NK-92 (cell line): Measurements from ENCODE around the gene FOXN3.

Experiments
- DNase-seq: peaks from one replicate; lab custom pipeline; 2025; ENCODE audit not compliant: unreplicated experiment; lab: John Stamatoyannopoulos, UW

The FOXN3 gene

GRCh38 chr14:89432226-89432625 lies 15.2 kb upstream of the FOXN3 start:
- no peak for DNase-seq

DNA sequence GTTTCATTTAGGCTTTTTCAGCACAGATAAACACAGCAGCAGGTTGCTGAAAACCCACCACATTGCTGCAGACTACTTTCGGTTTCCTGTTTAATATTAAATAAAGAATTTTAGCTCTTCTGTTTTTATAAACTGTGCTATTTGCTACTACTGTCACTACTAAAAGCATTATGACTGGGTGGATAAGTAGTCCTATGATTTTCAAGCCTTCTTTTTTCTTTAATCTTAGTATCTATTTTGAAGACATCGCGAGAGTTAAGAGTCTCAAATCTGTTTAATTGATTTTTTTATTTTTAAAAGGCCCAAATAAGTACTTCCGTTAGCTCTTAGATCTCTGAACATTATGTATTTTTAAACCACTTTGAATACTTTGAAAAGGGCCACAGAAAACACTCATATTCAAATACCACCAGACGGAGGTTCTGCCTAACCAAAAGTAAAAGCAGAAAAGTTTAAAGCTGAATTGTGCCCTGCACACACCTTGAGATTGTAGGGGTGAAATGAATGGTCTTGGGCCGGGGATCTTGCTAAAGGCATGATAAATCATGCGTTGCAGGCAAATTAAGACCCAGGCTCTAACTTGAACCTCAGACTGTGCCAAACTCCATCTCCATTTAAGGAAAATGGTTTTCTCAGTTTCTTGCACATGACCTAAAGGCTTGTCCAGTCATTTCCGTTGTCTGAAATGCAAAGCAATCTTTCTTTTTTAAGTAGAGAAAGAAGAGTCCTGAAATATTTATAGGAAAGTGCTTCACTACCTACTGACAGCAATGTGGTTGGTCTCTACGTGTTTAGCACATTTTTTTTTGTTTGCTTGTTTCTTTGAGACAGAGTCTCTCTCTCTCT lies 13.6 kb upstream of the FOXN3 start:
- DNase-seq: no peak

- DNase-seq: no peak
Observed at GRCh38 chr14:89429199-89430181, 12.5 kb upstream of the FOXN3 start.

DNA sequence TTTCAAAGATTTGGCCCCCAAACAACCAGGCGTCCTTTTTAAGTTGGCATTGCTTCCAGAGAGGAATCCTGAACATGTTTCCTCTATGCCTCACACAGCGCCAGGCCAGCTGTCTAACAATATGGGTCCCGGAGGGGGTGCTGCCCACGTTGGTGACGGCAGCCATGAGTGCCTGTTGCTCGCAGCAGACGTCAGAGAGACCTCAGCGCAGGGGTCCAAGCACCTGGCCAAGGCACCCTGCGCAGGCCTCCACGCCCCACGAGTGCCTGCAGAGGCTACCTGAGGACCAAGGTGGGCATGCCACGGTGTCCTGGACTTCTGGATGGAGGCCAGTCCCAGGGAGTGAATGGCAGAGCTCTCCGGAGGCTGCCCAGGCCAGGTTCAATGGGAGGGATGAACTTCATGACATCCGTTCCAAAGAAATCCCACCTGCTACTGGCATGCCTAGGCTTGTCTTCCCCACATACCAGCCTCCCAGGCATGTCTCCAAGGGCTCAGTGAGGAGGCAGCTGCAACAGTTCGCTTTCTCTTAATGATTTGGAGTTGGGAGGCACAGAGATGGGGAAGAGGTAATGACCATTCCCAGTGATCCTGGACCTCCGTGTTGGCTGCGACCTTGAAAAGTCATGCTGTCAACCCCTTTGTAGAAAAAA lies 11.6 kb upstream of the FOXN3 start:
- no peak for DNase-seq

DNA sequence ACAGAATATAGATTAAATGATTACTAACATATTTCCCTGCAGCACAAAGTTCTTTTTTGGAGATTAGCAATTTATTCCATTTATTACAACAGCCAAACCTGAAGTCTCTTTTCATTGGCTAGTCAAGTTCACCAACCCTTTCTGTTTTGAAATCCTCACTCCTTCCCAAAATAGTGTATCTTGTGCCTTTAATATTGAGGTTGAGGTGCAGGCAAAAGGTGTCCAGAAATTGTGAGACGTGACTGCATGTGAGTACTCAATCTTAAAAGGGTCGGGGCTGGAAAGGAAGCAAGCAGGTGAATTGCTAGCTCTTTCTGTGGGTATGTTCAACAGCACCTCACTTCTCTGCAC lies 11.1 kb upstream of the FOXN3 start:
- DNase-seq: no peak

DNA sequence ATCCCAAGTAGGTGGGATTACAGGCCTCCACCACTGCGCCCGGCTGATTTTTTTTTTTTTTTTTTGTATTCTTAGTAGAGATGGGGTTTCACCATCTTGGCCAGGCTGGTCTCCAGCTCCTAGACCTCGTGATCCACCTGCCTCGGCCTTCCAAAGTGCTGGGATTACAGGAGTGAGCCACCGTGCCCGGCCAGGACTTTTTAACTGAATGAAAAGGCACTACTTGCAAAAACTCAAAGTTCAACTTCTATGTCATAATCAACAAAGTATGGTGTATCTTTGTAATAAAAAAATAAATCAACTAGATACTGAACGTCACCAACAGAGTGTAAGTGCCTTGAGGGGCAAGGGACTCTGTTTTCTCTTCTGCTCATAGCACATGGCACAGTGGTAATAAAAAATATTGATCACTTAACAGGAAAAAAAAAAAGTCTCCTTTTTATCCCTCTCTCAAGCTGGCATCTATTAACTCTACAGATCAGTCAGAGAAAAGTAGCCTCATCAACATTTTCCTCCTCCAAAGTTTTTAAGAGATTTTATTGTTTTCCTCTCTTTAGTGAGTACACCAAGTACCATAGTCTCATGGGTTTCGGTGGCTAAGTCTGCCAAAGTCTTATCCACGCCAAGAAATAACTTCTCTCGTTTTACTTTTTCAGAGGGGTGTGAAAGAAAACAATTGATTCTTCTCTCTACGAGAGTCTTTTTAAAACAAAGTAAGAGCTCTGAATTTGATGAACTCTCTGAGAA lies 10.6 kb upstream of the FOXN3 start:
- DNase-seq: no peak

- DNase-seq: no peak
Observed at GRCh38 chr14:89425931-89426330, 8.9 kb upstream of the FOXN3 start.

DNA sequence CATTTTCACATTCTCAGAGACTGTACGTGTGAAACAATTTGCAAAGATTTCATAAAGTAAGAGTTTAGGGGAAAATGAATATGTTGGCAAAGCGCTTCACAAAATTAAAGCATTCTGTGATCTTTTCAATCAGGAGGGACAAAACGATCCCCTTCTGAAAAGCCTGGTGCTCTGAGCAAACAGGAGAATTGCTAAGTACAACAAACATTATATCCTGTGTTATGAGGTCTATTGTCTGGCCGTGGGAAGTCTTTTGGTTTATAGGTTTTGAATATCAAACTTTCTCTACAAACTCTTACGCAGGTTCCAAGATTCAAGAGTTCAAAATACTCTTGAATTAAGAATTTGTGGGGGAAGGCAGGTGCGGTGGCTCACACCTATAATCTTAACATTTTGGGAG lies 7.2 kb upstream of the FOXN3 start:
- DNase-seq: no peak

DNA sequence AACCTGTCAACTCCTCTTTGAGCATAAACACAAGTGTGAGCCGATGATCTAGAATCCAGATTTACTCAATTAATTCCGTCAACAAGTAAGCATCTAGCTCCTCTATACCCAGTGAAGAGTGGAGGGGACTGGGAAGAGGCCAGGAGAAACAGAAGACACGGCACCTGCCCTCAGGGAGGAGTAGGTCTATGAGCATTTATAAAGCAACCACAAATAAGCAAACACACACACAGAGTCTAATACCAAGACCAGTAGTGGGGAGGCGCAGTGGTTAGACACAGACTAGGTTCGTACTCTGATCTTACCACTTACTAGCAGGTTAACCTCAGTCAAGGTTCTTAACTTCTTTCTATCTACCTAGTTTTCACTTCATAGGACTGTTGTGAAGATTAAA lies 5.9 kb upstream of the FOXN3 start:
- DNase-seq: no peak

- no peak for DNase-seq
Observed at GRCh38 chr14:89422181-89422951, 5.3 kb upstream of the FOXN3 start.

DNA sequence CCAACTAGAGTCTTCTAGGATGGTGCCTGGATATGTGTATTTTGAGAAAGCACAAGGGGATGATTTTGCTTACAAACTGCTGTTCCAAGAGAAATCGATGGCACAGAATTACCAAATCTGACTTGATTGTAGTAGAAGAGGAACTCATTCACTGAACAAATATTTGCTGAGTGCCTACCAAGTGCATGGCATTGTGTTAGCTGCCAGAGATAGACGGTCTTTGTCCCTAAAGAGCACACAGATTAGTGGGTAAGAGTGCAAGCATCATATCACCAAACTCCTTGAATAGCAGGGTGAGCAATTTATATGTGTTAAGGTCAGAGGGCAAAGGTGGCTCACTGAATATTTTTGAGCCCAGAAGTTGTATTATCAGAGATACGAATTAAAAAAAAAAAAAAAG lies 3.5 kb upstream of the FOXN3 start:
- DNase-seq: no peak

GRCh38 chr14:89419973-89420482 lies 3.0 kb upstream of the FOXN3 start:
- DNase-seq: no peak

- DNase-seq: no peak
Observed at GRCh38 chr14:89418976-89419375, 1.9 kb upstream of the FOXN3 start.

DNA sequence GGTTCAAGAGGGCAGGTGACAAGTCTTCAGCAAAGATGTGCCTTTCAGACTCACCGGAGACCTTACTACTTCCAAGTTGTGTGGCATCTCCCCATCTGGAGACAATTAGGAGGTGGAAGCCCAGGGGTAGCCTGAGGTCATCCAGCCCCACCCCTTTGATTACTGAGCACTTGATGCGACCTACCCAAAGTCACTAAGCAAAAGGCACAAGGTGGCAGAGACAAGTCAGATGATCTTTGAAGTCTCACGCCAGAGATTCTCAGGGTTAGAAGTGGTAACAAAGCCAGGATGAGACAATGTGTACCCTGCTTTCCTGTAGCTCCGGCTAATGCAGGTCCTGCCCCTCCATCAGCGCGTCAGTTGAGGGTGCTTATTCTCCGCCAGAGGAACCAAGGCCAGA lies 1.4 kb upstream of the FOXN3 start:
- DNase-seq: no peak

DNA sequence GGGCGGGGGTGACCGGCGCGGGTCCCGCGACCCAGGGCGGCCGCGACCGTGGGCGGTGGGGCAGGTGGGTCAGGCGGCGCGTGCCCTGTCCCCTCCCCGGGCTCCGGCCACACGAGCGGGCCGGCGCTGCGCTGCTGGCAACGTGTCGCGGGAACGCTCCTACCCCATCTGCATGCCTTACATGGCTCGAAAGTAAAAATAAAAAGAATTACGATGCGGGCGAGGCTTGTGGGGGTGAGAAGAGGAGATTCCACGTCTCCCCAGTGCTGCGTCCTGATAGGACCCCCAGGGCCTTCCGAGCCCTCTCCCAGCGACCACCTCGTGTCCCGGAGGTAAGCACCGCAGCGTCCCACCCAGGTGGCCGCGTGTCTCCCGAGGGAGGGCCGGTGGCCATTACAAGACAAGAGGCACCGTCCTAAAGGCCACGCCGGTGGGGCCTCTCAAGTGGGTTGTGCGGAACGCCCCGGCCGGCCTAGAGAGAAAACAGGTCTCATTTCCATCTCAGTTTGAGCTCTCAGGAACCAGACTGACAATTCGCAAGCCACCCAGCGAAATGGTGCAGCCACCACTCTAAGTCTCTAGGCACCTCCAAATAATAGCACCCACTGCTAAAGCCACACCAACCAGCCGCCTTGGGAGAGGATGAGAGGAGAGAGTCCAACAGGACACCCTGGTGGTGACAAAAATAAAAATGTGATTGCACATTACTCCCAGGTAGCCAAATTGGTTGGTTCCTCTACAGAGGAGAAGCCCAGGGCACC lies 612 bp upstream of the FOXN3 start:
- no peak for DNase-seq

GRCh38 chr14:89416002-89416995 lies 734 bp downstream of the FOXN3 start:
- DNase-seq: peak; percentile 84

DNA sequence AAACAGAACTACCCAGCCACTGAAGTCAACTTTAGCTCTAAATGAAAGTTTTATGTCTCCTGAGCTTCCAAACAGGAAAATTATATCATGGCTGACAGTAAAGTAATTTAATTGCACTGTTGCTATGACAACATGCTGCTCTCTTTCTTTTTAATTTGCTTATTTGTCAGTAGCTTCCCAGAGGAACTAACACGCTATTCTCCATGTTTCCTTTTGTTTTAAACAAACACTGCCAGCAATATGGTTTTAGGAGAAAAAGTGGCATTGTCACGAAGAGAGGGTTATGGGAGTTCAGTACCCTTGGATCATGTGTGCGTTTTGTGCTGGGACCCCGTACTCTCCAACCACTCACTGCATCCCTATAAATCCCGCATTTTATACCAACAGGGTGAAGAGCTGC lies 1.9 kb downstream of the FOXN3 start:
- no peak for DNase-seq

DNA sequence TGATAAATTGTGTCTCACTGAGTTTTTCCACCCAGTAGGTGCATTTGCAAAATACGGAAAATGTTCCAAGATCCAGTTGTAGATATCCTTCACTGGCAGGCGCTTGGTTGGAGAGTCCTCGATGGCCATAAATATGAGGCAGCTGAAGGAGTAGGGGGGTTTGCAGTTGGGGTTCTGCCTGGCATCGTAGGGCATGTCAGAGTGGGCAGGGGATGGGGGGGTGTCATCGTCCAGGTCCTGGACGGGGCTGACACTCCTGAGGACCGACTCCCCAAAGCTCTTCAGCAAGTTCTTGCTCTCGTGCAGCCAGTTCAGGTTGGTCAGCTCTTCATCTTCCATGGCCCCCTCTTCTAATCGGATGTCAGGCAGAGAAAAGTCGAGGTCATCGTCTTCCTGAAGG lies 5.1 kb downstream of the FOXN3 start:
- no peak for DNase-seq
